Measurements from ENCODE around the gene MAB21L2. TPM values are rescaled to one million over a fixed set of nuclear protein-coding genes. Genes with fewer than 3 reads are reported as not detected.

MAB21L2 gene
- total RNA-seq, 4 donors from 2014 or later: not detected

GRCh38 chr4:150569998-150570535, 11.9 kb upstream of the MAB21L2 start:
- no peak for TF ChIP-seq CTCF (IDR thresholded peaks at IDR 0.05; ENCODE audit: low read depth)

GRCh38 chr4:150570862-150571261, 11.1 kb upstream of the MAB21L2 start:
- no peak for TF ChIP-seq CTCF (IDR thresholded peaks at IDR 0.05; ENCODE audit: low read depth)

GRCh38 chr4:150572704-150573504, 9.0 kb upstream of the MAB21L2 start:
- no peak for TF ChIP-seq CTCF (IDR thresholded peaks at IDR 0.05; ENCODE audit: low read depth)

GRCh38 chr4:150573534-150573933, 8.4 kb upstream of the MAB21L2 start:
- no peak for TF ChIP-seq CTCF (IDR thresholded peaks at IDR 0.05; ENCODE audit: low read depth)

GRCh38 chr4:150574678-150575077, 7.3 kb upstream of the MAB21L2 start:
- TF ChIP-seq CTCF (IDR thresholded peaks at IDR 0.05; ENCODE audit: low read depth): no peak

- TF ChIP-seq CTCF (IDR thresholded peaks at IDR 0.05; ENCODE audit: low read depth): no peak
Observed at GRCh38 chr4:150577796-150578195, 4.2 kb upstream of the MAB21L2 start.

GRCh38 chr4:150578745-150579501, 3.0 kb upstream of the MAB21L2 start:
- no peak for TF ChIP-seq CTCF (IDR thresholded peaks at IDR 0.05; ENCODE audit: low read depth)

Measured in subcutaneous adipose tissue (tissue), 4 donors.